ENCODE results near the gene SIVA1.
A peak's percentile ranks its signal among the peaks of the same experiment; 100 is the strongest.

Gene SIVA1, protein sequence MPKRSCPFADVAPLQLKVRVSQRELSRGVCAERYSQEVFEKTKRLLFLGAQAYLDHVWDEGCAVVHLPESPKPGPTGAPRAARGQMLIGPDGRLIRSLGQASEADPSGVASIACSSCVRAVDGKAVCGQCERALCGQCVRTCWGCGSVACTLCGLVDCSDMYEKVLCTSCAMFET

DNA sequence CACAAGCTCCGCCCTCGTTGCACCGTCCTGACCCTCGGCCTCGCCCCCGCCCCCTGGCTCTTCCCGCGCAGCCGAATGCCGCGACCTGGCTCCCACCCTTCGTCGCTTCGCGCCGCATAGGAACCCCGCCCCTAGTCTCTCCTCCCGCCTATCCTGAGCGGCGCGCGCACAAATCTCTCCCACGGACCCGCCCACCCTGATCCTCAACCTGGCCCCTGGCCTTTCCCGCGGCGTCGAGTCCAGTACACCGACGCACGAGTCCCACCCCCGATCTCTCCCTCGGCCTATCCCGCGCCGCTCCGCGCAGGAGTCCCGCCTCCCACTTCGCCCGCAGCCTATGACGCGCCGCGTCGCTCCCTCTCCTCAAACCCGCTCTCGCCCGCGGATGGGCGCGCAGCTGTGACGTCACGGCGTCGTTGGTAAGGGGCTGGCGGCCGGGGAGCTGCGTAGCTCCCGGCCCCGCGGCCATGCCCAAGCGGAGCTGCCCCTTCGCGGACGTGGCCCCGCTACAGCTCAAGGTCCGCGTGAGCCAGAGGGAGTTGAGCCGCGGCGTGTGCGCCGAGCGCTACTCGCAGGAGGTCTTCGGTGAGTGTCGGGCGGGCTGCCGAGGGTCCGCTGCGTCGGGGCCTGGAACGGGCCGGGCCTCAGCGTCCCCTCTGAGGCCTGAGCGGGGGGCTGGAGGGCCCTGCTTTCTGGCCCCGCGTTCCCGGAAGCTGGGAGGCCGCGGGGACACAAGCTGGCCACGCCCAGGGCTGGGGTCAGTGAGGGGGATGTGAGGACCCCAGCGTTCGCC lies at the start of gene SIVA1:
Gene SIVA1 (plus strand): TSS at position 413 of the 793 bp plus-strand sequence. CDS start 55 bp downstream, at position 468.
- no peaks in the 10 kb centered on the region for H3K9me3 Mint-ChIP-seq
- H3K27ac Mint-ChIP-seq = peak within 1 kb of the TSS; percentile 93
- peaks cover 45% of the 10 kb centered on the region for H3K4me1 Mint-ChIP-seq
- H3K27me3 Mint-ChIP-seq = peaks cover 8% of the 10 kb centered on the region
- peak; percentile 100 for DNase-seq
- CTCF ChIA-PET = interaction anchor here (0.7 to 3.2 kb wide), 6 partner anchors 14 to 73 kb away, joined by 3 to 13 read pairs (median 4); no protein-coding TSS in a partner anchor
- H3K36me3 Mint-ChIP-seq = peaks cover 20% of the 10 kb centered on the region
- H3K4me3 Mint-ChIP-seq = peak within 1 kb of the TSS; percentile 78

DNA sequence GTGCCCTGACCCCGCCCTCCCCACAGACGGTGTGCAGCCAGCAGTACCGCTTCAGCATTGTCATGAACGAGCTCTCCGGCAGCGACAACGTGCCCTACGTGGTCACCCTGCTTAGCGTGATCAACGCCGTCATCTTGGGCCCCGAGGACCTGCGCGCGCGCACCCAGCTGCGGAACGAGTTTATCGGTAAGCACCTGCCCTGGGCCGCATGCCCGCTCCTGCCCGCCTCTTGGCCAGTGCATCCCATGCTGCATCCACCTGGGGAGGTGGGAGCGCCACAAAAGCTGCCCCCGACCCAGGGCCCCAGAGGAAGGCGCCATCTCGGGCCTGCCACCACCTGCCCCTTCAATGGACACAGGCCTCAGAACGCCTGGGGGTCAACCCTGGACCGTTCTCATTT lies 49.7 kb upstream of the SIVA1 start:
- peaks cover 15% of the 10 kb centered on the region for H3K36me3 Mint-ChIP-seq

DNA sequence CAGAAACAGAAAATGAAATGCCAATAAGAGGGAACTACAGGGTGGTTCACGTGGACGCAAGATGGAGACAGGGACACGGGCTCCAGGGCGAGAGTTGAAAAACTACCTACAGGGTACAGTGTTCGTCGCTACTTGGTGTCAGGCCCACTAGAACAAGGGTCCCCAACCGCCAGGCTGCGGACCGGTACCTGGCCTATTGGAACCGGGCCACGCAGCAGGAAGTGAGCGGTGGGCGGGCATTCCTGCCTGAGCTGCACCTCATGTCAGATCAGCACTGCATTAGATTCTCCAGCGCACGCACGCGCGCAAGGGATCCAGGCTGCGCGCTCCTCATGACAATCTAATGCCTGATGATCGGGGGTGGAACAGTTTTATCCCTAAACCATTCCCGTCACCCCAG lies 48.7 kb upstream of the SIVA1 start:
- DNase-seq = no peak
- CTCF ChIA-PET = interaction anchor here (1.4 kb wide), 1 partner anchor 39 kb away, joined by 3 read pairs; no protein-coding TSS in a partner anchor

More for the DNA sequence above, 49.7 kb upstream of the SIVA1 start:
- no peak overlapping the region for H3K27ac Mint-ChIP-seq
- CTCF ChIA-PET = interaction anchor here (0.7 kb wide), 1 partner anchor 18 kb away, joined by 3 read pairs; no protein-coding TSS in a partner anchor
- H3K27me3 Mint-ChIP-seq = no peaks in the 10 kb centered on the region
- no peak overlapping the region for H3K4me3 Mint-ChIP-seq
- H3K4me1 Mint-ChIP-seq = peaks cover 5% of the 10 kb centered on the region
- no peak for DNase-seq
- H3K9me3 Mint-ChIP-seq = no peaks in the 10 kb centered on the region

DNA sequence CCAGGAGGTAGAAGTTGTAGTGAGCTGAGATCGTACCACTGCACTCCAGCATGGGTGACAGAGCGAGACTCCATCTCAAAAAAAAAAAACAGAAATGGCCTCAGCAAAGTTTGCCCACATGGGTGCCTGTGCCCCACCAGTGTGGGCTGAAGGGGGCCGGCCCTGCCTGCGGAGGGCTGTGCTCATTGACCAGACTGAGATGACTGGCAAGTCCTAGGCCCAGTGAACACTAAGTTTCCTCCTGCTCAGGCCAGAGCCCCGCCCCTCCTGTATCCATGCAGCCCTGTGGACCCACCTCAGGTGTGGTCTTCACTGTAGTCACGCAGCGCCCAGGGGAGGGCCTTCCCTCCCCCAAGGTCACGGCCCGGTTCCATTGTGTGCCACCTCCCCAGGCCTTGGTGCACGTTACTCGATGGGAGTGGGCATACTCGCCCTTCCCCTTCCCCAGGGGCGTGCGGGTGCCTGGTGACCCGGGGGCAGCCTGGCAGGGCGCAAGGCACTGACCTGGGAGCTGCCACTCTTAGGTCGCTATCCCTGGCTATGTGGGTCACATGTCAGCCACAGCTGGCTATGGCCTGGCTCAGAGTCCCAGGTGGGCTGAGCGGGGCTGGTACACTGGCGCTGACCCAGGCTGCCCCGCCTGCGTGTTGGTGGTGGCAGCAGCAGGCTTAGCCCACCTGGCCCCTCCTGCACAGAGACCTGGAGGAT lies 47.5 kb upstream of the SIVA1 start:
- no peak overlapping the region for H3K27ac Mint-ChIP-seq
- DNase-seq = no peak
- H3K27me3 Mint-ChIP-seq = no peaks in the 10 kb centered on the region
- H3K36me3 Mint-ChIP-seq = peaks cover 21% of the 10 kb centered on the region
- CTCF ChIA-PET = interaction anchor here (1.4 kb wide), 2 partner anchors 16 to 40 kb away, joined by 3 to 4 read pairs; no protein-coding TSS in a partner anchor
- peaks cover 6% of the 10 kb centered on the region for H3K4me1 Mint-ChIP-seq
- H3K9me3 Mint-ChIP-seq = no peaks in the 10 kb centered on the region
- H3K4me3 Mint-ChIP-seq = no peak overlapping the region

More for the DNA sequence above, 48.7 kb upstream of the SIVA1 start:
- Mint-ChIP-seq H3K27me3 (no peaks in the 10 kb centered on the region), H3K27ac (no peak overlapping the region), H3K9me3 (no peaks in the 10 kb centered on the region), H3K4me1 (peaks cover 6% of the 10 kb centered on the region), H3K36me3 (peaks cover 17% of the 10 kb centered on the region), H3K4me3 (no peak overlapping the region)

DNA sequence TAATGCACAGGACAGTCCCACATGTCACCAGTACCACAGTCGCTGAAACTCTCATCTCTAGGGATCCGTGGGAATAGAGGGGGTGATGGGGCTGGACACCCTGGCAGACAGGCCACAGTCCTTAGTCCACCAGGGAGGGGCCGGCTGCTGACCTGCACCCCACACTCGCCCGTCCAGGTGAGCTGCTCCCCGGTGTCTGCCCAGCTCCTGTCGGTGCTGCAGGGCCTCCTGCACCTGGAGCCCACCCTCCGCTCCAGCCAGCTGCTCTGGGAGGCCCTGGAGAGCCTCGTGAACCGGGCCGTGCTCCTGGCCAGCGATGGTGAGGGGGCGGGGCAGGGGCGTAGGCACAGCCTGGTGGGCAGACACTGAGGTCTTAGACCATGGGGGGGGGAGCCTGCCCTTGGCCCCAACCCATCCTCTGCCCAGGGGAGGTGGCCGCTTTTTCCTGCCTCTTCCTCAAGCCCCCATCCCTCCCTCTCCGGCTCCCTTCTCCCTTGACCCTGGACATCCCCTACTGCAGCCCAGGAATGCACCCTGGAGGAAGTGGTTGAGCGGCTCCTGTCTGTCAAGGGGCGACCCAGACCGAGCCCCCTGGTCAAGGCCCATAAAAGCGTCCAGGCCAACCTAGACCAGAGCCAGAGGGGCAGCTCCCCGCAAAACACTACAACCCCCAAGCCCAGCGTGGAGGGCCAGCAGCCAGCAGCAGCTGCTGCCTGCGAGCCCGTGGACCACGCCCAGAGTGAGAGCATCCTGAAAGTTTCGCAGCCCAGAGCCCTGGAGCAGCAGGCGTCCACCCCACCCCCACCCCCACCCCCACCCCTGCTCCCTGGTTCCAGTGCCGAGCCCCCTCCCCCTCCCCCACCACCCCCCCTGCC lies 46.0 kb upstream of the SIVA1 start:
- no peak for DNase-seq
- Mint-ChIP-seq H3K27me3 (no peaks in the 10 kb centered on the region), H3K4me3 (no peak overlapping the region), H3K27ac (no peak overlapping the region), H3K9me3 (no peaks in the 10 kb centered on the region), H3K4me1 (peaks cover 6% of the 10 kb centered on the region), H3K36me3 (peaks cover 23% of the 10 kb centered on the region)
- CTCF ChIA-PET = interaction anchor here (1.3 to 1.4 kb wide), 2 partner anchors 15 to 42 kb away, joined by 4 to 5 read pairs; no protein-coding TSS in a partner anchor

DNA sequence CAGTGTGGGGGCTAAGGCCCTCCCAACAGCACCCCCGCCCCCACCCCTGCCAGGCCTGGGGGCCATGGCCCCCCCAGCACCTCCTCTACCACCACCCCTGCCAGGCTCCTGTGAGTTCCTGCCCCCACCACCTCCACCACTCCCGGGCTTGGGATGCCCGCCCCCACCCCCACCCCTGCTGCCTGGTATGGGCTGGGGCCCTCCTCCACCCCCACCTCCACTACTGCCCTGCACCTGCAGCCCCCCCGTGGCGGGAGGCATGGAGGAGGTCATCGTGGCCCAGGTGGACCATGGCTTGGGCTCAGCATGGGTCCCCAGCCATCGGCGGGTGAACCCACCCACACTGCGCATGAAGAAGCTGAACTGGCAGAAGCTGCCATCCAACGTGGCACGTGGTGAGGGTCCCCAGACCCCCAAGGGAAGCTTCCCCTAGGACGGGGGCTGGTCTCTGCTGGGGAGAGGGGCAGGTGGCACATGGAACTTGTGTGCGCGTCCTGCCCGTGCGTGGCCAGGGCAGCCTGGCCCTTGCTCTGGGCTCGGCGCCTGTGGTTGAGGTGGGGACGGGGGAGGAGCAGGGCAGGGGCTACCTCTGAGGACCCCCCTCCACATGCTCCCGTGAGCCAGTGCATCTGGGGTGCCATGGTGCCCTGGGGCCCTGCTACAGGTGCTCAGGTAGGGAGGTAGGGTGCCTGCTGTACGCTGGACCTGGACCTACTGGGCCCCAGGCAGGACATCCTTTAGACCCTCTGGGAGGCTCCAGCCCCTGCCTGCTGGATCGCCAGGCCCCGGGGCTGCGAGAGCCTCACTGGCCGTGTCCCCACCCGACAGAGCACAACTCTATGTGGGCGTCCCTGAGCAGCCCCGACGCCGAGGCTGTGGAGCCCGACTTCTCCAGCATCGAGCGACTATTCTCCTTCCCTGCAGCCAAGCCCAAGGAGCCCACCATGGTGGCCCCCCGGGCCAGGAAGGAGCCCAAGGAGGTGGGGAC lies 45.0 kb upstream of the SIVA1 start:
- no peaks in the 10 kb centered on the region for H3K9me3 Mint-ChIP-seq
- H3K27ac Mint-ChIP-seq = no peak overlapping the region
- H3K27me3 Mint-ChIP-seq = no peaks in the 10 kb centered on the region
- H3K36me3 Mint-ChIP-seq = peaks cover 23% of the 10 kb centered on the region
- CTCF ChIA-PET = interaction anchor here (1.0 to 1.5 kb wide), 4 partner anchors 30 to 42 kb away, joined by 4 to 8 read pairs (median 6); no protein-coding TSS in a partner anchor
- no peak overlapping the region for H3K4me3 Mint-ChIP-seq
- no peak for DNase-seq
- peaks cover 6% of the 10 kb centered on the region for H3K4me1 Mint-ChIP-seq

DNA sequence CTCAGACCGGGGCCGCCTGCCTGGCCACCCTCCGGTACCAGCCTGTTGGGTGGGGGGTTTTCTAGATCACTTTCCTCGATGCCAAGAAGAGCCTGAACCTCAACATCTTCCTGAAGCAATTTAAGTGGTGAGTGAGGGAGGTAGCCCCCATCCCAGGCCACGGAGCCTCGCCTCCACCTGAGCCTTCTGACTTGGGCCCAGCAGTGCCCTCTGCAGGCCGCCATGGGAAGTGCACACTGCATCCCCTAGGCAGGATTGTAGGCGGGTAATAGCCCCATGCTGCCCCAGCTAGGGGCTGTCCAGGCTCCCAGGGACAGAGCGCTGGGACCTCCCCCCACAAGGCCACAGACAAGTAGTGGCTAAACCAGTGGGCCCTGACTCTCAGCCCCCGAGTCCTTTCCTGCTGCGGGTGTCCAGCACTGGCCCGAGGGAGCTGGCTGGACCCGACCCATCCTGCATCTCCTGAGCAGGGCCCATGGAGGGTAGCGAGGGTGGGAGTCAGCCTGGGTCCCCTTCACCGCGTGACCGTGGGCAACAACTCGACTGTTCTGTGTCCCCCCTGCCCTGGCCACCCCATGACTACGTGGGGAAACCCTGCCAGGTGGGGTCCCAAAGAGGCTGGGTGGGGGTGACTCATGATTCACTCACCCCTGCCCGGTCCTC lies 44.2 kb upstream of the SIVA1 start:
- peak; percentile 82 for DNase-seq
- H3K4me3 Mint-ChIP-seq = no peak overlapping the region
- no peaks in the 10 kb centered on the region for H3K27me3 Mint-ChIP-seq
- H3K27ac Mint-ChIP-seq = peak overlapping the region; percentile 65
- peaks cover 20% of the 10 kb centered on the region for H3K36me3 Mint-ChIP-seq
- CTCF ChIA-PET = interaction anchor here (1.0 to 1.8 kb wide), 7 partner anchors 25 to 167 kb away, joined by 3 to 8 read pairs (median 5); no protein-coding TSS in a partner anchor
- H3K4me1 Mint-ChIP-seq = peaks cover 6% of the 10 kb centered on the region
- no peaks in the 10 kb centered on the region for H3K9me3 Mint-ChIP-seq

DNA sequence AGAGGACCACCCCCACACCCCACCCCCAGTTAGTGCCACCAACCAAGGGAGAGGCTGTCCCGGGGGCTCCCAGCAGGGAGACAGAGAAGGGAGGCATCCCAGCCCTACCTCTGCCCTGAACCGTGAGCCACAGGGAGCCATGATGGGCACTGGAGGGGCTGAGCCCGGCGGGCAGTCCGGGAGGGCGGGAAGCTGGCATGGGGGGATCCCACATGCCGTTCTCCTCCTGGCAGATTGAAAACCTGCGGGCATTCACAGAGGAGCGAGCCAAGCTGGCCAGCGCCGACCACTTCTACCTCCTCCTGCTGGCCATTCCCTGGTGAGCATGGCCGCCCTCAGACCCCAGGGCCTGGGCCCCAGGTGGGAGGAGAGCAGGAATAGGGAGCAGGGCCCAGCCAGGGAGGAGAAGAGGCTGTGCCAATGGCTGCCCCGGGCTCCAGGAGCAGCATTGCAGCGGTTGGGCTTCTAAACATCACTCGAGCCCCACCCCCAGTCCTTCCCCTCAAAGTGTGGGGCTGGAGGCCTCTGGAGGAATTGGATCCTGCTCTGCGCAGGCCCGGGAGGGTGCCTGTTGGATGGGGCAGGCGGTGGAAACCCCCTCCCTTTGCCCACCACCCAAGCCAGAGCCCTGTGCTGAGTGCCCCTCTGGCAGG lies 43.4 kb upstream of the SIVA1 start:
- Mint-ChIP-seq H3K27me3 (no peaks in the 10 kb centered on the region), H3K4me1 (peaks cover 6% of the 10 kb centered on the region), H3K4me3 (no peak overlapping the region), H3K27ac (no peak overlapping the region), H3K36me3 (peaks cover 18% of the 10 kb centered on the region), H3K9me3 (no peaks in the 10 kb centered on the region)
- CTCF ChIA-PET = interaction anchor here (1.0 to 1.8 kb wide), 7 partner anchors 25 to 167 kb away, joined by 3 to 8 read pairs (median 5); no protein-coding TSS in a partner anchor
- no peak for DNase-seq

DNA sequence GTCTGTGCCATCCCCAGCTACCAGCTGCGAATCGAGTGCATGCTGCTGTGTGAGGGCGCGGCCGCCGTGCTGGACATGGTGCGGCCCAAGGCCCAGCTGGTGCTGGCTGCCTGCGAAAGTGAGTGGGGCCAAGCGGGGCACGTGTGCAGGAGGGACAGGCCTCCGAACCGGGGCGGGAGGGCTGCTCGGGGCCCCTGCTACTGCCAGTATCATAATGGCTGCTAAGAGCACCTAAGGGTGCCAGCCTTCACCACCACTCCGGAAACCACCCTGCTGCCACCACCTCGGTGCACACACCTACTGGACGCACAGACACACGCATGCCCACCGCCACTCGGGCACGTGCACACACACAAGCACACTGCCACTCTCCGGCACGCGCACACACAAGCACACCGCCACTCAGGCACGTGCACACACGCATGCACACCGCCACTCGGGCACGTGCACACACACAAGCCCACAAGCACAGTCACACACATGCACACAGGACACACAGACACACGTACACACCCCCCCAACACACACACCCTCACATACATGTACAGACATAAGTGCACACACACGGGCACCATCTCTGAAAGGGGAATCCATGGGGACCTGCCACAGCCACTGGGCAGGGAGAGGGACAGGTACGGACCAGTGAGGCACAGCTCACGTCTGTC lies 42.7 kb upstream of the SIVA1 start:
- Mint-ChIP-seq H3K36me3 (peaks cover 16% of the 10 kb centered on the region), H3K9me3 (no peaks in the 10 kb centered on the region), H3K4me3 (no peak overlapping the region), H3K27me3 (no peaks in the 10 kb centered on the region), H3K4me1 (peaks cover 6% of the 10 kb centered on the region), H3K27ac (no peak overlapping the region)
- CTCF ChIA-PET = interaction anchor here (1.3 to 1.8 kb wide), 5 partner anchors 12 to 58 kb away, joined by 3 to 8 read pairs (median 5); no protein-coding TSS in a partner anchor
- DNase-seq = no peak

DNA sequence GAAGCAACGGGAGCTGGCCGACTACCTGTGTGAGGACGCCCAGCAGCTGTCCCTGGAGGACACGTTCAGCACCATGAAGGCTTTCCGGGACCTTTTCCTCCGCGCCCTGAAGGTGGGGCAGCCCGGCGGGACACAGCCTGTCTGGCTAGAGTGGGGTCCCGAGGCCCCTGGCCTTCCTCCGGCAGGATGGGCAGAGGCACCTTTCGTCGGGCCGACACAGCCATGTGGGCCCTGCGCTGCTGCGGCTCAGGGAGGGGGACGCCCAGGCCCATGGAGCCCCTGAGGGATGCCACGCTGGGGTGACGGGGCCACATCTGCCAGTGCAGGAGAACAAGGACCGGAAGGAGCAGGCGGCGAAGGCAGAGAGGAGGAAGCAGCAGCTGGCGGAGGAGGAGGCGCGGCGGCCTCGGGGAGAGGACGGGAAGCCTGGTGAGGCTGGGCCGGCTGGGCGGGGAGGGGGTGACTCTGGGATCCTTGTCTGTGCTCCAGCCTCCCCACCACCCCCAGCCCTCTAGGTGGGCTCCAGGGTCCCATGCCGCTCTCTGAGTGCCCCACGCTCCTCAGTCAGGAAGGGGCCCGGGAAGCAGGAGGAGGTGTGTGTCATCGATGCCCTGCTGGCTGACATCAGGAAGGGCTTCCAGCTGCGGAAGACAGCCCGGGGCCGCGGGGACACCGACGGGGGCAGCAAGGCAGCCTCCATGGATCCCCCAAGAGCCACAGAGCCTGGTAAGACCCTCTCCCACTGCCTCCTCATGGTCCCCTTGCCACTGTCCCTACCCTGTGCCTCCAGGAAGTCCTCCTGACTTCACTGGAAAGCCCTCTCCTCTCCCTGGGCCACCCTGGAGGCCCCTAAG lies 39.8 kb upstream of the SIVA1 start:
- H3K36me3 Mint-ChIP-seq = peaks cover 24% of the 10 kb centered on the region
- no peak overlapping the region for H3K27ac Mint-ChIP-seq
- no peak for DNase-seq
- H3K4me3 Mint-ChIP-seq = no peak overlapping the region
- H3K27me3 Mint-ChIP-seq = no peaks in the 10 kb centered on the region
- H3K9me3 Mint-ChIP-seq = no peaks in the 10 kb centered on the region
- CTCF ChIA-PET = interaction anchor here (0.7 kb wide), 1 partner anchor 19 kb away, joined by 3 read pairs; no protein-coding TSS in a partner anchor
- peaks cover 4% of the 10 kb centered on the region for H3K4me1 Mint-ChIP-seq
